HG03280 (cell line): ENCODE measurements around the gene FBXL16.
A peak's percentile ranks its signal among the peaks of the same experiment; 100 is the strongest.

Experiments
- ATAC-seq: cut with Tn5 transposase; IDR thresholded peaks from one replicate; pipeline ENCODE4 v1.9.1; 2021; ENCODE audit warnings: mild to moderate bottlenecking, moderate library complexity; ENCODE audit not compliant: unreplicated experiment

The FBXL16 gene

DNA sequence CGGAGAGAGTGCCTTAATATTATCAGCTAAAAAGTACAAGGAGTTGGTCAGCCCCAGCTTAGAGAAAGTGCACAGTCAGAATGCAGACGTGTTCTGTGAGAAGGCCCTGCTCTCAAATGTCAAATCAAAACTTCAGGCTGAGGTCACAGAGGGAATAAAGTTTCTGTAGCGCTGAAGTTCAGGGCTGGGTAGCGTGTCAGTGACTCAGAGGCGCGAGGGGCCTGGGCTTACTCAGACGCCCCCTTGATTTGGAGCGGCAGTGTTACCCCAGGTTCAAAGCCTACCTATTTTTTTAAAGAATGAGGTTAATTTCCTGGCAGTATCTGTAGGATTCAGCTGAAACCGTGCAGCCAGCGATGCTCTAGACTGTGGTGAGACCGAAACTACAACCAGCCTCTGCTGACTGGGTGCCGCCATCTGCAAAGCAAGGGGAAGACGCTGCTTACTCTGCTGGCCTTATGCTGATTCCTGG lies 30.4 kb upstream of the FBXL16 start:
- ATAC-seq = peak; percentile 34

- no peak for ATAC-seq
These were observed 29.6 kb upstream of the FBXL16 start for GRCh38 chr16:734981-735881.

GRCh38 chr16:734208-734980 lies 28.8 kb upstream of the FBXL16 start:
- no peak for ATAC-seq

- ATAC-seq = no peak
These were observed 28.0 kb upstream of the FBXL16 start for GRCh38 chr16:733382-734207.

DNA sequence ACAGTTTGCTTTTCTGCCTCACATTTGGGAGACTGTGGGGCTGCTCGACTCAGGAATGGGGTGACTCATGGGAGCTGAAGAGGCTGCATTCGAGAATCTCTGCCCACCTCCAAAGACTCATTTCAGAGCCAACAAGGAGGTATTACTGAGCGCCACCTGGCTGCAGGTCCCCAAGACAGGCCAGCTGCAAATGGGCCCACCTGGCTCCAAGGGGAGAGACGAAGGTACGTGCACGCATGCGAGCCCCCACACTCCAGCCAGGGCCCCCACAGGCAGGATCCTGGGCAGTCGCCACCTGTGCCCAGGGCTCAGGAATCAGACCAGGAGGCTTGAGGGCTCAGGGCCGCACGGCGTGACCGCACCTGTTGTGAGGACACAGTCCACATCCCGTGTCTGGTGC lies 27.3 kb upstream of the FBXL16 start:
- ATAC-seq = no peak

DNA sequence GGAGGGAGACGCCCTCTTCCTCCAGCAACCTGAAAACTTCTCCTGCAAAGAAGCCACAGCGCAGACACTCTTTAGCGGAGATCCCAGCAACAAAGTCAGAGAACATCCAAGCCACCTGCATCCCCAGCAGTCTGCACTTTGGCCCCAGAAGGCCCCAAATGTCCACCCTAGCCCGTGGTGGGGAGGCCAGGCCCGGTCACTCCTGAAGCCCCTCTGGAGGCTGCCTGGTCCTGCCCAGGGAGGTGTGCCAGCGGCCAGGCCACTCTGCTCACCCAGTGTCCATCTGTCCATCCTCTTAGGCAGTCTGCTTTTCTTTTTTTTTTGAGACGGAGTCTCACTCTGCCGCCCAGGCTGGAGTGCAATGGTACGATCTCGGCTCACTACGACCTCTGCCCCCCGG lies 26.7 kb upstream of the FBXL16 start:
- ATAC-seq = no peak

DNA sequence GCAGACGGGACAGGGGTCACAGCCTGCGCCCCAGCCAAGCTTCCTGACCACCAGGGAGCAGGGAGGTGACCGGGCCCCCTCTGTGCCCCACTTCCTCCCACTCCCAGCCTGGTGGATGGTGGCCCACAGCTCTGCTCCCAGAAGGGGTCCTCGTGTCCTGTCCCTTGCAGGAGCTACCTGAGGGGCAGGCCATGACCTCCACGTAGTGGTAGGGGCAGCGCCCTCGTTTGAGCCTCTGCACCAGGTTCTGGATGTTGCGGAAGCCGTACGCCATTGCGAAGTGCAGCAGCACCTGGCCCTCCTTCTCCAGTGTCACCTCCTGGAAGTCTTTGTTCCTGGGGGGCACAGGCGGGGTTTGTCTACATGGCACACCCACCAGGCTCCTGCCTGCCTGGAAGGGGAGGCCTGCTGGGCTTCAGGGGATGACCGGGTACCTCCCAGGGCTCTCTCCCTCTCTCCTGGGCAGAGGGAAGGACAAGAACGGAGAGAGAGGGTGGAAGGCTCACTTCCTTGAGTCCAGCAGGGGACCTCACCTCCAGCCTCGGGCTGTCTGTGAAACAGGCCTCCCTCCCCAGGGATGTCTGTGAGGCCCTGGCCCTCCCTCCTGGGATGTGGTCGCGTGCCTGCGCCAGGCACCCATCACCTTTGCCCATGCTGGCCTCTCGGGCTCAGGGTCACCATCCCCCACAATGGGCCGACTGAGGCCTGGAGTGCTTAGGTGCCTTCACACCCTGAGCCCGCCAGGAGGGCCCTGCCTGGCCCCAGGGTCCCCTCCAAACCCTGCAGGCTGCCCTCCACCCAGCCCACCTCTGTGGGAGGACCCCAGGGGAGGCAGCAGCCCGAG lies 25.3 kb upstream of the FBXL16 start:
- ATAC-seq = no peak

- no peak for ATAC-seq
These were observed 24.4 kb upstream of the FBXL16 start for GRCh38 chr16:729768-730665.

DNA sequence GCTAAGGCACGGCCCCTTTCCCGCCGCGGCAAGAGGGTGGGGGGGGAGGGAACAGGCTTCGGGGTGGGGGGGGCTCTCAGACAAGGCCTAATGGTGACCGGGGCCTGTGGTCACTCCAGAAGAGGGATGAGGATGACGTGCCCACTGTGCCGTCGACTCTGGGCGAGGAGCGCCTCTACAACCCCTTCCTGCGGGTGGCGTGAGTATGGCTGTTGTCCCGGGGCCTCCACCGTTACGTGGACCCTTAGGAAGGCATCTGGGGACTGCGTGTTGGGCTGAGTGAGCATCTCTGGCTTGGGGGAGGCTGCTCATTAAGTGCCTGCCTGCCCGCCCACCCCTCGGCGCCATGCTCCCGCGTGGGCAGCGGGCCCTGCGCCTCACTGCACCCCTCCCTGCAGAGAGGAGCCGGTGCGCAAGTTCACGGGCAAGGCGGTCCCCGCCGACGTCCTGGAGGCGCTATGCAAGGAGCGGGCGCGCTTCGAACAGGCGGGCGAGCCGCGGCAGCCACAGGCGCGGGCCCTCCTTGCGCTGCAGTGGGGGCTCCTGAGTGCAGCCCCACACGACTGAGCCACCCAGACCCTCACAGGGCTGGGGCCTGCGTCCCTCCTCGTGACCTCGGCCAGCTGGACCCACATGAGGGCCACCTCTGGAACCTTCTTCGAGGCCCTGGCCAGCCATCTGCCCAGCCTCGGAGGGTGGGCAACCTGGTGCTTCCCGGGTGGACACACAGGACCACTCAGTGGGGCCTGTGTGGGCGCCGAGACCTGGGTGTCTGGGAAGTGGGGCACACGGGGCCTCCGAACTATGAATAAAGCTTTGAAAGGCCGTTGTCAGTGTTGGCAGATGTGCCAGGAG lies 23.5 kb upstream of the FBXL16 start:
- ATAC-seq = no peak

- ATAC-seq = no peak
These were observed 22.7 kb upstream of the FBXL16 start for GRCh38 chr16:728131-728889.

DNA sequence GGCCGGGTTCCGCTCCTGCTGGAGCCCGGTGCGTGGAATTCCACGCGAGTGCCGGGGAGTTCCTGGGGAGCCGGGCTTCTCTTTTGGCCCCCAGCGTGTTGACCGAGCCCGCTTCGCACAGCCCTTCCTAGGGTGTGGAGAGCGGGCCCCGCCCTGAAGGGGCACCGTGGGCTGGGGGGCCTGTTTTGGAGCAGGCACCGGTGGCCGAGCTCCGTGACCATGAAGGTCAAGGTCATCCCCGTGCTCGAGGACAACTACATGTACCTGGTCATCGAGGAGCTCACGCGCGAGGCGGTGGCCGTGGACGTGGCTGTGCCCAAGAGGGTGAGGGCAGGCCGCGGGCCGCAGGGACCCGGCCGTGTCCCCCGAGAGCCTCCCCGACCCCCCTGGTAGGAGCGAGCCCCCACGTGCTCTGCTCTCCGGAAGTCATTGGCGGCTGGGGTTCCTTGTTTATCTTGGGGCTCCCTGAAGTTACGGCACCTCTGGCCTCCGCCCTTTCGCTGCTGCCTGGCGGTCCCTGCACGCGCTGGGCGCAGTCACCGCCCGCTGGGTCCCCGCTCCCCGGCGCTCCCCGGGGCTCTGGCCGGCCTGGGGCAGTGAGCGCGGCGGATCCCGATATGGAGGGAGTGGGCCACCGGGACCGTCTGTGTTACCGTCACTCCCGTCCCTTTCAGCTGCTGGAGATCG lies 21.8 kb upstream of the FBXL16 start:
- ATAC-seq = no peak

DNA sequence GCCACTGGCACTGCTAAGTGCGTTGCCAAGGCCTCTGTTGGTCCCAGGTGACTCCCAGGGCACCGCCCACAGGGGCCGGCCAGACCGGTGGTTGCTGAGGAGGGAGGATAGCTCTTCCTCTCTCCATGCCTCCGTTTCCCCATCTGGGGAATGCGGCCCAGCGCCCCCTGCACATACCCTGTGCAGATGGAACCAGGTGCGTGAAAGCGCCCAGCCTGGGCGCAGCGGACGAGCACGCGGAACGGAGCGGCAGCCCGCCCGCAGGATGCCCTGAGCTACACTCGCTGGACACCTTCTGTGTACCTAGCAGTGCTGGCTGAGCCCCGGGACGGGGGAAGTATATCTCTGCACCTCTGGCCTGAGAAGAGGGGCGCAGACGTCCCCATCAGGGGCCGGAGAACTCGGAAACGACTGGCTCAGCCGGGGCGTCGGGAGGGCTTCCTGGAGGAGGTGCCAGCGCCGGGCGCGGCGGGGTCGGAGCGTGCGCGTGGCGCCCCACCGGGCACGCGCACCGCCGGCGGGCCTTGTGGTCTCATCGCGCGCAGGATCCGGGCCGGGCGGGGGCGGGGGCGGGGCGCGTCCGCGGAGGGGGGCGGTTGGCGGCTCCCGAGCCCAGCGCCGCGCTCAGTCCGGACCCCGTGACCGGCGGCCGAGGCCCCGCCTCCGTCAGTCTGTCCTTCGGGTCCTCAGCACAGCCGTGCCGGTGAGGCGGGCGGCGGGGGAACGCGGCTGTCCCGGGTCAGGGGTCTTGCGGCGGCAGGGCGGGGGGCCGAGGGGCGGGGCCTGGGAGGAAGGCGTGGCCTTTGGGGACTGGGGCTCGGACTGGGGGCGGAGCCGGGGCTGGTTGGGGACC lies 21.1 kb upstream of the FBXL16 start, which contains the start of the genes CCDC78 and HAGHL:
Gene CCDC78, minus strand, starts transcription at position 6 of the 853 bp plus-strand sequence. CDS start 76 bp downstream, outside the sequence.
Gene HAGHL, plus strand, starts transcription at position 669 of the 853 bp plus-strand sequence. CDS start 404 bp downstream, outside the sequence.
- ATAC-seq = no peak

GRCh38 chr16:726188-726437 lies 20.5 kb upstream of the FBXL16 start:
- no peak for ATAC-seq

- ATAC-seq = no peak
These were observed 20.0 kb upstream of the FBXL16 start for GRCh38 chr16:725463-726187.

GRCh38 chr16:725041-725376 lies 19.4 kb upstream of the FBXL16 start:
- ATAC-seq = no peak
